H1 (cell line): Measurements from ENCODE around the gene FAM131C. TPM values are rescaled to one million over a fixed set of nuclear protein-coding genes. Genes with fewer than 3 reads are reported as not detected.

Source experiments
- CTCF ChIA-PET: fragments of 300-600 bp; sonication (Branson Sonifier 250); formaldehyde crosslinking; loops from one replicate; lab custom pipeline; 2021; ENCODE audit not compliant: partially characterized antibody; lab: Charles Lee
- POLR2A ChIA-PET: fragments of 300-600 bp; sonication (Branson Sonifier 250); formaldehyde crosslinking; loops from one replicate; lab custom pipeline; 2021; ENCODE audit warnings: inconsistent platforms; ENCODE audit not compliant: partially characterized antibody; lab: Charles Lee
- DNase-seq, 2 experiments: peaks; one replicate each; pipeline versions ENCODE4 v3.0.0 to v3.0.0-alpha.2; 2010 to 2022; ENCODE audit warnings: low spot score in 2 of 2, low read depth in 1 of 2, mixed read lengths in 1 of 2
- FAIRE-seq: peaks from 2 replicates; lab custom pipeline; 2011; peaks lifted over from hg19 to GRCh38; lab: Jason Lieb, UNC
- H2AFZ ChIP-seq: 2 replicates; pipeline ENCODE4 v1.8.1; 2012; ENCODE audit warnings: low read length, inconsistent platforms
- H2AK5ac ChIP-seq: 2 replicates; pipeline ENCODE4 v1.6.1; 2013; ENCODE audit warnings: low read depth, low read length
- H2BK120ac ChIP-seq: replicated peaks from 2 replicates; pipeline ENCODE3; 2013; ENCODE audit warnings: low read depth, low read length, inconsistent platforms
- H2BK12ac ChIP-seq: 2 replicates; pipeline ENCODE4 v1.6.1; 2013; ENCODE audit warnings: low read depth, low read length
- H2BK15ac ChIP-seq: 2 replicates; pipeline ENCODE4 v1.6.1; 2013; ENCODE audit warnings: low read length
- H2BK20ac ChIP-seq: 2 replicates; pipeline ENCODE4 v1.6.1; 2013; ENCODE audit warnings: low read length
- H2BK5ac ChIP-seq: 2 replicates; pipeline ENCODE4 v1.6.1; 2013; ENCODE audit warnings: low read depth, low read length
- H3K14ac ChIP-seq: 2 replicates; pipeline ENCODE4 v1.6.1; 2013; ENCODE audit warnings: inconsistent platforms; ENCODE audit not compliant: insufficient read length
- H3K18ac ChIP-seq: 2 replicates; pipeline ENCODE4 v1.6.1; 2013; ENCODE audit warnings: low read length; ENCODE audit errors: extremely low read depth
- H3K23ac ChIP-seq: 2 replicates; pipeline ENCODE4 v1.6.1; 2013; ENCODE audit warnings: inconsistent platforms; ENCODE audit not compliant: insufficient read length
- H3K23me2 ChIP-seq: 2 replicates; pipeline ENCODE4 v1.6.1; 2013; ENCODE audit warnings: low read depth, low read length
- H3K27ac ChIP-seq: 2 replicates; pipeline ENCODE4 v1.6.1; 2011; ENCODE audit warnings: low read depth, low read length, inconsistent platforms
- H3K27me3 ChIP-seq, 4 experiments: replicated peaks in 1 of 4; 1 replicate in 1 of 4; 2 replicates in 3 of 4; pipeline versions ENCODE4 v1.6.1 to v1.8.1; 2011 to 2013; ENCODE audit warnings: low read length in 3 of 4, mild to moderate bottlenecking in 3 of 4, inconsistent platforms in 2 of 4, mixed read lengths in 2 of 4, moderate library complexity in 1 of 4; ENCODE audit not compliant: control insufficient read depth in 3 of 4, insufficient read depth in 3 of 4; ENCODE audit errors: extremely low read depth in 1 of 4
- H3K36me3 ChIP-seq, 4 experiments: 2 replicates each; pipeline versions ENCODE4 v1.6.1 to v1.8.1; 2011 to 2013; ENCODE audit warnings: mild to moderate bottlenecking in 4 of 4, low read length in 3 of 4, moderate library complexity in 2 of 4, control low read depth in 1 of 4, inconsistent platforms in 1 of 4; ENCODE audit not compliant: insufficient read depth in 4 of 4, control insufficient read depth in 2 of 4
- H3K4ac ChIP-seq: replicated peaks from 2 replicates; pipeline ENCODE3; 2013; ENCODE audit warnings: low read length, low read depth, mixed read lengths, inconsistent platforms; ENCODE audit not compliant: insufficient read length
- H3K4me1 ChIP-seq, 4 experiments: replicated peaks in 1 of 4; 1 replicate in 1 of 4; 2 replicates in 3 of 4; pipeline versions ENCODE4 v1.6.1 to v1.8.1; 2011 to 2013; ENCODE audit warnings: low read length in 3 of 4, inconsistent platforms in 2 of 4, mixed read lengths in 1 of 4; ENCODE audit not compliant: insufficient read depth in 4 of 4, control insufficient read depth in 3 of 4
- H3K4me2 ChIP-seq, 2 experiments: 2 replicates each; pipeline versions ENCODE4 v1.6.1 to v1.8.1; 2011 to 2013; ENCODE audit warnings: low read depth in 2 of 2, low read length in 2 of 2, control low read depth in 1 of 2, inconsistent platforms in 1 of 2, mild to moderate bottlenecking in 1 of 2; ENCODE audit not compliant: insufficient read depth in 1 of 2
- H3K4me3 ChIP-seq, 4 experiments: fragments of 200-600, 300-600 bp in 1 of 4; sonication (generic), shearing (Covaris generic), sonication (Bioruptor Twin) in 1 of 4; 2 replicates each; pipeline versions ENCODE4 v1.5.1 to v1.8.1; 2011 to 2016; ENCODE audit warnings: low read length in 4 of 4, low read depth in 3 of 4, control low read depth in 2 of 4, inconsistent platforms in 2 of 4, mild to moderate bottlenecking in 2 of 4, mixed read lengths in 1 of 4, moderate library complexity in 1 of 4; ENCODE audit not compliant: insufficient read depth in 2 of 4; ENCODE audit errors: extremely low read depth in 1 of 4
- H3K56ac ChIP-seq: replicated peaks from 2 replicates; pipeline ENCODE3; 2013; ENCODE audit warnings: low read depth, mild to moderate bottlenecking, mixed read lengths, low read length, inconsistent platforms; ENCODE audit not compliant: insufficient read length
- H3K79me1 ChIP-seq: 2 replicates; pipeline ENCODE4 v1.6.1; 2013; ENCODE audit warnings: low read depth, low read length, control low read depth
- H3K79me2 ChIP-seq, 2 experiments: 2 replicates each; pipeline versions ENCODE4 v1.6.1 to v1.8.1; 2012 to 2013; ENCODE audit warnings: low read length in 2 of 2, mild to moderate bottlenecking in 2 of 2, inconsistent platforms in 1 of 2; ENCODE audit not compliant: insufficient read depth in 2 of 2, control insufficient read depth in 1 of 2
- H3K9ac ChIP-seq, 4 experiments: replicated peaks in 1 of 4; 1 replicate in 1 of 4; 2 replicates in 3 of 4; pipeline versions ENCODE4 v1.6.1 to v1.8.1; 2011 to 2013; ENCODE audit warnings: low read depth in 3 of 4, low read length in 3 of 4, control low read depth in 2 of 4, mild to moderate bottlenecking in 2 of 4, moderate library complexity in 2 of 4, inconsistent platforms in 1 of 4; ENCODE audit errors: extremely low read depth in 1 of 4
- H3K9me3 ChIP-seq, 2 experiments: 2 replicates each; pipeline versions ENCODE4 v1.6.1 to v1.8.1; 2012 to 2013; ENCODE audit warnings: mild to moderate bottlenecking in 2 of 2, moderate library complexity in 2 of 2, control low read depth in 1 of 2, inconsistent platforms in 1 of 2, low read depth in 1 of 2, low read length in 1 of 2, mixed read lengths in 1 of 2; ENCODE audit not compliant: insufficient read depth in 2 of 2
- H4K20me1 ChIP-seq, 2 experiments: replicated peaks in 1 of 2; 2 replicates each; pipeline versions ENCODE3 to v1.8.1; 2011 to 2013; ENCODE audit warnings: inconsistent platforms in 2 of 2, low read length in 2 of 2, mild to moderate bottlenecking in 1 of 2; ENCODE audit not compliant: insufficient read depth in 2 of 2, control insufficient read depth in 1 of 2
- H4K5ac ChIP-seq: 2 replicates; pipeline ENCODE4 v1.6.1; 2013; ENCODE audit warnings: low read length, low read depth, mixed read lengths, inconsistent platforms; ENCODE audit not compliant: insufficient read length
- H4K8ac ChIP-seq: 2 replicates; pipeline ENCODE4 v1.8.0; 2013; ENCODE audit warnings: mild to moderate bottlenecking, moderate library complexity, low read length, inconsistent platforms; ENCODE audit not compliant: insufficient read depth; ENCODE audit errors: extremely low read depth
- H4K91ac ChIP-seq: replicated peaks from 2 replicates; pipeline ENCODE3; 2013; ENCODE audit warnings: low read length, mixed read lengths, inconsistent platforms; ENCODE audit not compliant: insufficient read length
- GTF2F1 ChIP-seq: IDR thresholded peaks from 2 replicates; pipeline ENCODE4 v1.6.1; 2012; ENCODE audit warnings: low read depth, low read length, improper control_type of control experiment, borderline replicate concordance
- JUN ChIP-seq: IDR thresholded peaks from 2 replicates; pipeline ENCODE4 v1.6.1; 2011; ENCODE audit warnings: low read depth, mild to moderate bottlenecking, improper control_type of control experiment, low read length
- POLR2A ChIP-seq, 2 experiments: IDR thresholded peaks; 1 replicate in 1 of 2; 2 replicates in 1 of 2; pipeline ENCODE4 v1.6.1; 2011; ENCODE audit warnings: low read depth in 2 of 2, low read length in 2 of 2, mild to moderate bottlenecking in 2 of 2; ENCODE audit errors: control extremely low read depth in 1 of 2
- TCF12 ChIP-seq: IDR thresholded peaks from 2 replicates; pipeline ENCODE4 v1.6.1; 2011; ENCODE audit warnings: low read depth, mild to moderate bottlenecking, low read length
- WGBS, 2 experiments: shearing (Covaris generic) in 1 of 2; methylation state at CpG; one replicate each; pipeline versions ENCODE4 v1.1.6 to v1.1.7; 2013 to 2015; ENCODE audit warnings: low lambda C conversion rate in 2 of 2, mixed read lengths in 2 of 2, inconsistent platforms in 1 of 2, low coverage in 1 of 2, missing lambda C conversion rate in 1 of 2; ENCODE audit not compliant: insufficient replicate concordance in 2 of 2, insufficient coverage in 1 of 2, insufficient read length in 1 of 2; ENCODE audit errors: extremely low coverage in 1 of 2, missing lambda C conversion rate in 1 of 2; 5-methylcytosine and 5-hydroxymethylcytosine counted together
- polyA plus RNA-seq, 7 experiments: library from polyadenylated mRNA; depleted of rRNA in 3 of 7; stranded (reverse) in 5 of 7; unstranded in 2 of 7; fragments of >200 nt in 5 of 7; fragments of 200-250 nt in 2 of 7; gene quantifications; 1 replicate in 5 of 7; 2 replicates in 1 of 7; 4 replicates in 1 of 7; pipeline versions ENCODE4 v1.2.1 to v1.2.3, GENCODE V29; 2011 to 2013; ENCODE audit warnings: missing spikeins in 2 of 7, mixed read lengths in 2 of 7
- total RNA-seq: library from RNA; stranded (reverse); fragmentation: NEBNext Ultra II Directional; extraction: Animal tissue kit (Norgen Biotek cat#: 25700); gene quantifications from 2 replicates; pipeline ENCODE4 v1.2.1, GENCODE V29; 2021
- TF ChIP-seq, protein P1 (sequence below): IDR thresholded peaks from 2 replicates; pipeline ENCODE4 v1.6.1; 2011; ENCODE audit warnings: low read depth, mild to moderate bottlenecking, low read length; ENCODE audit not compliant: insufficient read depth

The FAM131C gene
- total and polyA plus RNA-seq, 2 of the 8 experiments (the other 6 are each of a cell fraction or from before 2014, with no cell fraction given) = 0.73 to 0.78 TPM

DNA sequence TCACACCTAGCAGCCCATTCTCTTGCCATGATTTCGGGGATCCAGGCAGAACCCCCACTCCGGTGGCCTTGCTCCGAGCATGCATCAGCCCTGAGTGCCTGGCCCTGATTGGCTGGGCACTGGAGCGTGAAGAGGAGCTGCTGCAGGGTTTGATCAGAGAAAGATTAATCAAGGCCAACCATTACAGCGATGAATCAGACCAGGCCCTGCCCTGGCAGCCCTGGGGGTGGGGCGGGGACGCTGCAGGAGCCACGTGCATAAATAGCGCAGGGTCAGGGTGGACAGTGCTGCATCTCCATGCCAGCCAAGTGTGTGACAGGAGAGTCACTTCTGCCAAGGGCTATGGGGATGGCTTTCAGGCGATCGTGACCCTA, 3.4 kb upstream of the FAM131C start:
- no peak overlapping the region for H2BK20ac ChIP-seq
- no peaks in the 10 kb centered on the region for H3K79me1 ChIP-seq
- CTCF ChIA-PET = interaction anchor here (1.7 to 21.9 kb wide), 10 partner anchors 9 to 166 kb away, joined by 5 to 569 read pairs (median 80); partner anchors contain the start of gene EPHA2
- H2BK120ac ChIP-seq = no peak overlapping the region
- no peak overlapping the region for H2BK15ac ChIP-seq
- H3K4me2 ChIP-seq = no peak overlapping the region
- no peak overlapping the region for H4K5ac ChIP-seq
- H3K23me2 ChIP-seq = peaks cover 11% of the 10 kb centered on the region
- POLR2A ChIA-PET = no interaction called here
- no peak overlapping the region for H3K14ac ChIP-seq
- DNase-seq (no peak), FAIRE-seq (no peak)
- peaks cover 4 to 36% (median 30%) of the 10 kb centered on the region in 4 experiments for H3K27me3 ChIP-seq
- no peaks in the 10 kb centered on the region for H3K79me2 ChIP-seq
- no peak overlapping the region for H2AK5ac ChIP-seq
- no peak overlapping the region for H3K4me3 ChIP-seq
- WGBS, 2 experiments = 85% methylated on average over 11 of the region's 11 CpGs; no CpG with 5 or more reads in 1 of the 2 experiments
- no peak overlapping the region for H2AFZ ChIP-seq
- H2BK5ac ChIP-seq = no peak overlapping the region
- H4K20me1 ChIP-seq = peaks cover 1 to 9% of the 10 kb centered on the region in 2 experiments
- H3K56ac ChIP-seq = no peak overlapping the region
- H3K4ac ChIP-seq = no peak overlapping the region
- no peaks in the 10 kb centered on the region for H3K36me3 ChIP-seq
- TF ChIP-seq JUN (no peak), TCF12 (no peak), POLR2A (IDR thresholded peaks at IDR 0.05; ENCODE audit: control extremely low read depth in 1 of 2, low read depth in 2 of 2, low read length in 2 of 2) (no peak), GTF2F1 (no peak)
- TF ChIP-seq, protein P1, sequence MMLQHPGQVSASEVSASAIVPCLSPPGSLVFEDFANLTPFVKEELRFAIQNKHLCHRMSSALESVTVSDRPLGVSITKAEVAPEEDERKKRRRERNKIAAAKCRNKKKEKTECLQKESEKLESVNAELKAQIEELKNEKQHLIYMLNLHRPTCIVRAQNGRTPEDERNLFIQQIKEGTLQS = no peak
- H3K27ac ChIP-seq = no peak overlapping the region
- no peak overlapping the region for H3K18ac ChIP-seq
- H3K4me1 ChIP-seq = peaks cover 2 to 25% (median 10%) of the 10 kb centered on the region in 4 experiments
- no peak overlapping the region for H3K9ac ChIP-seq
- H4K91ac ChIP-seq = no peak overlapping the region
- H3K23ac ChIP-seq = no peak overlapping the region
- H2BK12ac ChIP-seq = no peak overlapping the region
- H4K8ac ChIP-seq = no peak overlapping the region
- H3K9me3 ChIP-seq = no peaks in the 10 kb centered on the region
